ENCODE data around the gene SLC30A5. TPM values are rescaled to one million over a fixed set of nuclear protein-coding genes. Genes with fewer than 3 reads are reported as not detected.
"Not testable (repeated sequence)": the region's sequence is repeated elsewhere in the genome, so short reads cannot be mapped to it uniquely, and the experiment has no call there.

Gene SLC30A5
- total RNA-seq, 8 experiments from 2014 or later: 26.8 to 51.4 (median 47.2) TPM

GRCh38 chr5:69079556-69079955, 14.3 kb upstream of the SLC30A5 start:
- 72 to 95% (median 87%) methylated on average over 2 to 6 of the region's 6 CpGs; no CpG with 5 or more reads in 2 of the 10 experiments for WGBS, 10 experiments
- no peak for ATAC-seq (replicated peaks in 6 of 8)
- H3K4me1 ChIP-seq (replicated peaks in 1 of 2): no peaks in the 10 kb centered on the region
- H3K27ac ChIP-seq: no peak overlapping the region
- in situ Hi-C loops (cut with MboI; ENCODE audit: low pct_unique_long_range_greater_than_20kb in 2 of 9, low sequenced_read_pairs in 9 of 9, unreplicated experiment in 9 of 9): no loop called here
- no peak overlapping the region for H3K4me3 ChIP-seq

- Histone ChIP-seq H3K4me1 (replicated peaks in 1 of 2) (no peaks in the 10 kb centered on the region), H3K27ac (no peak overlapping the region), H3K4me3 (no peak overlapping the region)
- ATAC-seq (replicated peaks in 6 of 8): peak in 7 of 8 experiments; percentile 33 to 96 (median 60)
- in situ Hi-C loops (cut with MboI; ENCODE audit: low pct_unique_long_range_greater_than_20kb in 2 of 9, low sequenced_read_pairs in 9 of 9, unreplicated experiment in 9 of 9): no loop called here
Observed at GRCh38 chr5:69083412-69083811, 10.4 kb upstream of the SLC30A5 start.

- no peak overlapping the region for H3K27ac ChIP-seq
- in situ Hi-C loops (cut with MboI; ENCODE audit: low pct_unique_long_range_greater_than_20kb in 2 of 9, low sequenced_read_pairs in 9 of 9, unreplicated experiment in 9 of 9): no loop called here
- no peak overlapping the region for H3K4me3 ChIP-seq
- 0 to 100% (median 60%) methylated on average over 1 to 3 of the region's 3 CpGs; no CpG with 5 or more reads in 1 of the 10 experiments for WGBS, 10 experiments
- ATAC-seq (replicated peaks in 6 of 8): peak in 1 of 8 experiments; percentile 26
- H3K4me1 ChIP-seq (replicated peaks in 1 of 2): no peaks in the 10 kb centered on the region
Observed at GRCh38 chr5:69084195-69084594, 9.6 kb upstream of the SLC30A5 start.

- whole genome bisulfite sequencing, 10 experiments: 62 to 100% (median 76%) methylated on average over 1 to 2 of the region's 2 CpGs; no CpG with 5 or more reads in 2 of the 10 experiments
- no peak overlapping the region for H3K4me3 ChIP-seq
- no peaks in the 10 kb centered on the region for H3K4me1 ChIP-seq (replicated peaks in 1 of 2)
- ATAC-seq (replicated peaks in 6 of 8): no peak
- no peak overlapping the region for H3K27ac ChIP-seq
- in situ Hi-C loops (cut with MboI; ENCODE audit: low pct_unique_long_range_greater_than_20kb in 2 of 9, low sequenced_read_pairs in 9 of 9, unreplicated experiment in 9 of 9): no loop called here
Observed at GRCh38 chr5:69084903-69085302, 8.9 kb upstream of the SLC30A5 start.

- H3K4me3 ChIP-seq: no peak overlapping the region
- no peaks in the 10 kb centered on the region for H3K4me1 ChIP-seq (replicated peaks in 1 of 2)
- WGBS, 10 experiments: 83 to 100% (median 97%) methylated on average over 1 to 4 of the region's 5 CpGs; no CpG with 5 or more reads in 3 of the 10 experiments
- H3K27ac ChIP-seq: no peak overlapping the region
- in situ Hi-C loops (cut with MboI; ENCODE audit: low pct_unique_long_range_greater_than_20kb in 2 of 9, low sequenced_read_pairs in 9 of 9, unreplicated experiment in 9 of 9): no loop called here
- ATAC-seq (replicated peaks in 6 of 8): no peak
Observed at GRCh38 chr5:69086206-69086605, 7.6 kb upstream of the SLC30A5 start.

GRCh38 chr5:69088006-69088405, 5.8 kb upstream of the SLC30A5 start:
- in situ Hi-C loops (cut with MboI; ENCODE audit: low pct_unique_long_range_greater_than_20kb in 2 of 9, low sequenced_read_pairs in 9 of 9, unreplicated experiment in 9 of 9); H3K4me3 ChIP-seq; H3K27ac ChIP-seq; H3K4me1 ChIP-seq (replicated peaks in 1 of 2); ATAC-seq (replicated peaks in 6 of 8): not testable (repeated sequence)
- 35 to 100% (median 92%) methylated on average over 1 to 6 of the region's 7 CpGs; no CpG with 5 or more reads in 2 of the 10 experiments for WGBS, 10 experiments

- H3K27ac ChIP-seq: no peak overlapping the region
- no peak overlapping the region for H3K4me3 ChIP-seq
- no peak for ATAC-seq (replicated peaks in 6 of 8)
- in situ Hi-C loops (cut with MboI; ENCODE audit: low pct_unique_long_range_greater_than_20kb in 2 of 9, low sequenced_read_pairs in 9 of 9, unreplicated experiment in 9 of 9): no loop called here
- WGBS, 10 experiments: 45 to 86% (median 74%) methylated on average over 1 to 3 of the region's 3 CpGs; no CpG with 5 or more reads in 3 of the 10 experiments
- H3K4me1 ChIP-seq (replicated peaks in 1 of 2): peaks cover 0 to 4% of the 10 kb centered on the region in 2 donors
Observed at GRCh38 chr5:69090158-69090557, 3.7 kb upstream of the SLC30A5 start.

GRCh38 chr5:69091771-69092170, 2.0 kb upstream of the SLC30A5 start:
- Histone ChIP-seq H3K4me3 (no peak overlapping the region), H3K4me1 (replicated peaks in 1 of 2) (peaks cover 0 to 10% of the 10 kb centered on the region in 2 donors), H3K27ac (no peak overlapping the region)
- no peak for ATAC-seq (replicated peaks in 6 of 8)
- WGBS, 10 experiments: 68 to 100% (median 93%) methylated on average over 1 to 5 of the region's 6 CpGs; no CpG with 5 or more reads in 2 of the 10 experiments
- in situ Hi-C loops (cut with MboI; ENCODE audit: low pct_unique_long_range_greater_than_20kb in 2 of 9, low sequenced_read_pairs in 9 of 9, unreplicated experiment in 9 of 9): no loop called here

- Histone ChIP-seq H3K4me3 (no peak overlapping the region), H3K27ac (no peak overlapping the region), H3K4me1 (replicated peaks in 1 of 2) (peaks cover 0 to 10% of the 10 kb centered on the region in 2 donors)
- WGBS, 10 experiments: 63 to 100% (median 94%) methylated on average over 1 to 6 of the region's 6 CpGs; no CpG with 5 or more reads in 3 of the 10 experiments
- in situ Hi-C loops (cut with MboI; ENCODE audit: low pct_unique_long_range_greater_than_20kb in 2 of 9, low sequenced_read_pairs in 9 of 9, unreplicated experiment in 9 of 9): no loop called here
- no peak for ATAC-seq (replicated peaks in 6 of 8)
Observed at GRCh38 chr5:69092969-69093368, 845 bp upstream of the SLC30A5 start.

- no peak overlapping the region for H3K27ac ChIP-seq
- peaks cover 0 to 10% of the 10 kb centered on the region in 2 donors for H3K4me1 ChIP-seq (replicated peaks in 1 of 2)
- 72 to 100% (median 92%) methylated on average over 1 to 3 of the region's 3 CpGs; no CpG with 5 or more reads in 1 of the 10 experiments for WGBS, 10 experiments
- ATAC-seq (replicated peaks in 6 of 8): no peak
- in situ Hi-C loops (cut with MboI; ENCODE audit: low pct_unique_long_range_greater_than_20kb in 2 of 9, low sequenced_read_pairs in 9 of 9, unreplicated experiment in 9 of 9): no loop called here
- H3K4me3 ChIP-seq: no peak overlapping the region
Observed at GRCh38 chr5:69099302-69099701, 5.5 kb downstream of the SLC30A5 start.

GRCh38 chr5:69103521-69103920, 9.7 kb downstream of the SLC30A5 start:
- no peak for ATAC-seq (replicated peaks in 6 of 8)
- Histone ChIP-seq H3K4me1 (replicated peaks in 1 of 2) (no peaks in the 10 kb centered on the region), H3K27ac (no peak overlapping the region), H3K4me3 (no peak overlapping the region)
- in situ Hi-C loops (cut with MboI; ENCODE audit: low pct_unique_long_range_greater_than_20kb in 2 of 9, low sequenced_read_pairs in 9 of 9, unreplicated experiment in 9 of 9): loop anchor here in 1 of 9 experiments (25.0 kb wide), 1 partner anchor 159 kb away; no protein-coding TSS in a partner anchor
- 33 to 94% (median 74%) methylated on average over 1 to 3 of the region's 3 CpGs for WGBS, 10 experiments

GRCh38 chr5:69105996-69106906, 12.4 kb downstream of the SLC30A5 start:
- no peaks in the 10 kb centered on the region for H3K4me1 ChIP-seq (replicated peaks in 1 of 2)
- in situ Hi-C loops (cut with MboI; ENCODE audit: low pct_unique_long_range_greater_than_20kb in 2 of 9, low sequenced_read_pairs in 9 of 9, unreplicated experiment in 9 of 9): loop anchor here in 1 of 9 experiments (25.0 kb wide), 1 partner anchor 156 kb away; no protein-coding TSS in a partner anchor
- WGBS, 10 experiments: 66 to 100% (median 98%) methylated on average over 1 to 4 of the region's 4 CpGs; no CpG with 5 or more reads in 2 of the 10 experiments
- ATAC-seq (replicated peaks in 6 of 8): no peak
- H3K27ac ChIP-seq: no peak overlapping the region
- H3K4me3 ChIP-seq: no peak overlapping the region

- ATAC-seq (replicated peaks in 6 of 8); H3K4me1 ChIP-seq (replicated peaks in 1 of 2); H3K4me3 ChIP-seq; H3K27ac ChIP-seq: not testable (repeated sequence)
- 80 to 100% (median 100%) methylated on average over 1 to 6 of the region's 7 CpGs for WGBS, 10 experiments
- in situ Hi-C loops (cut with MboI; ENCODE audit: low pct_unique_long_range_greater_than_20kb in 2 of 9, low sequenced_read_pairs in 9 of 9, unreplicated experiment in 9 of 9): loop anchor here in 1 of 9 experiments (25.0 kb wide), 1 partner anchor 154 kb away; no protein-coding TSS in a partner anchor
Observed at GRCh38 chr5:69108367-69108766, 14.6 kb downstream of the SLC30A5 start.

Measured in motor neuron (in vitro differentiated cells).